Ovary (tissue), 3 donors: ENCODE results near the gene PLCL1.

Experiments used
- CTCF ChIP-seq, 3 donors: fragments of 450-650 bp in 2 of 3; fragments of 200-600 bp in 1 of 3; IDR thresholded peaks; one replicate each; pipeline versions ENCODE4 v1.5.1 to v1.8.0; 2016 to 2022; ENCODE audit warnings: antibody characterized with exemption in 3 of 3, mild to moderate bottlenecking in 1 of 3
- EP300 ChIP-seq: sonication (generic); formaldehyde crosslinking; IDR thresholded peaks from one replicate; pipeline ENCODE4 v1.6.1; 2017; ENCODE audit warnings: antibody characterized with exemption
- POLR2A ChIP-seq: fragments of 450-650 bp; IDR thresholded peaks from one replicate; pipeline ENCODE4 v1.6.1; 2017; ENCODE audit warnings: antibody characterized with exemption, mild to moderate bottlenecking, moderate library complexity
- donor health status: DM: no; HTN: no; CAD: no.

- TF ChIP-seq CTCF (IDR thresholded peaks at IDR 0.05): no peak
- no peak for TF ChIP-seq EP300
- TF ChIP-seq POLR2A: no peak
Observed at GRCh38 chr2:198117406-198118041, 313.1 kb downstream of the PLCL1 start.
